Ishikawa (cell line): ENCODE measurements around the gene FTO.

ENCODE experiments used
- CEBPB ChIP-seq: IDR thresholded peaks from 2 replicates; pipeline ENCODE4 v1.6.1; 2012
- CREB1 ChIP-seq: IDR thresholded peaks from 2 replicates; pipeline ENCODE4 v1.6.1; 2012; ENCODE audit warnings: low read depth
- EGR1 ChIP-seq: IDR thresholded peaks from 2 replicates; pipeline ENCODE4 v1.6.1; 2012
- EP300 ChIP-seq: IDR thresholded peaks from 2 replicates; pipeline ENCODE4 v1.6.1; 2012; ENCODE audit warnings: borderline replicate concordance
- FOXM1 ChIP-seq: IDR thresholded peaks from 2 replicates; pipeline ENCODE4 v1.6.1; 2012; ENCODE audit warnings: low read depth, borderline replicate concordance
- MAX ChIP-seq: IDR thresholded peaks from 2 replicates; pipeline ENCODE4 v1.6.1; 2012
- NFIC ChIP-seq: IDR thresholded peaks from 2 replicates; pipeline ENCODE4 v1.6.1; 2012
- RAD21 ChIP-seq: IDR thresholded peaks from 2 replicates; pipeline ENCODE4 v1.6.1; 2012; ENCODE audit warnings: low read depth
- REST ChIP-seq: IDR thresholded peaks from 2 replicates; pipeline ENCODE4 v1.6.1; 2012; ENCODE audit warnings: low read depth, mild to moderate bottlenecking
- TAF1 ChIP-seq: IDR thresholded peaks from 2 replicates; pipeline ENCODE4 v1.6.1; 2012; ENCODE audit warnings: low read depth, mild to moderate bottlenecking
- TCF12 ChIP-seq: IDR thresholded peaks from 2 replicates; pipeline ENCODE4 v1.6.1; 2012; ENCODE audit warnings: low read depth
- TEAD4 ChIP-seq: IDR thresholded peaks from 2 replicates; pipeline ENCODE4 v1.6.1; 2012
- USF1 ChIP-seq: IDR thresholded peaks from 2 replicates; pipeline ENCODE4 v1.6.1; 2012
- YY1 ChIP-seq: IDR thresholded peaks from 2 replicates; pipeline ENCODE4 v1.6.1; 2012; ENCODE audit warnings: low read depth
- ZBTB7A ChIP-seq: IDR thresholded peaks from 2 replicates; pipeline ENCODE4 v1.6.1; 2012; ENCODE audit warnings: low read depth

FTO gene

GRCh38 chr16:53713403-53714204 is 9.6 kb downstream of the FTO start:
- no peak for TF ChIP-seq TAF1

GRCh38 chr16:53714205-53715022 is 10.5 kb downstream of the FTO start:
- TF ChIP-seq TAF1 (no peak), REST (no peak), FOXM1 (no peak), EP300 (no peak), NFIC (no peak), ZBTB7A (no peak)

- TF ChIP-seq REST (no peak), USF1 (no peak), YY1 (no peak), TCF12 (no peak), FOXM1 (no peak), EP300 (no peak), TAF1 (no peak), MAX (no peak), CEBPB (no peak), CREB1 (no peak), ZBTB7A (no peak), TEAD4 (no peak), RAD21 (no peak), NFIC (no peak), EGR1 (no peak)
Observed at GRCh38 chr16:53715023-53715384, 11.0 kb downstream of the FTO start.

- TF ChIP-seq RAD21: no peak
- TF ChIP-seq ZBTB7A: no peak
- no peak for TF ChIP-seq CEBPB
- TF ChIP-seq TCF12: no peak
- TF ChIP-seq REST: no peak
- TF ChIP-seq CREB1: no peak
- no peak for TF ChIP-seq YY1
- no peak for TF ChIP-seq USF1
- no peak for TF ChIP-seq MAX
- TF ChIP-seq TAF1: no peak
Observed at GRCh38 chr16:53717577-53717976, 13.6 kb downstream of the FTO start.
